ENCODE measurements around the gene GPR18.
"Not testable (repeated sequence)": the region's sequence is repeated elsewhere in the genome, so short reads cannot be mapped to it uniquely, and the experiment has no call there.

Gene GPR18

GRCh38 chr13:99218969-99219368, 39.2 kb downstream of the GPR18 start:
- Histone ChIP-seq H3K27me3 (ENCODE audit: control insufficient read depth in 1 of 2, insufficient read depth in 2 of 2, low read length in 2 of 2) (no peaks in the 10 kb centered on the region), H3K36me3 (ENCODE audit: control insufficient read depth in 2 of 2, insufficient read depth in 2 of 2, low read length in 2 of 2) (no peaks in the 10 kb centered on the region), H3K4me1 (ENCODE audit: control insufficient read depth, insufficient read depth, low read length) (peaks cover 15% of the 10 kb centered on the region), H3K4me3 (ENCODE audit: low read length in 2 of 2) (no peak overlapping the region), H3K9me3 (ENCODE audit: control insufficient read depth in 2 of 2, low read length in 2 of 2) (no peaks in the 10 kb centered on the region), H3K27ac (ENCODE audit: low read length) (no peak overlapping the region), H3K9ac (ENCODE audit: low read length in 2 of 2) (no peak overlapping the region)

- Histone ChIP-seq H3K9ac (ENCODE audit: low read length in 2 of 2) (no peak overlapping the region), H3K27me3 (ENCODE audit: control insufficient read depth in 1 of 2, insufficient read depth in 2 of 2, low read length in 2 of 2) (no peaks in the 10 kb centered on the region), H3K36me3 (ENCODE audit: control insufficient read depth in 2 of 2, insufficient read depth in 2 of 2, low read length in 2 of 2) (no peaks in the 10 kb centered on the region), H3K4me3 (ENCODE audit: low read length in 2 of 2) (no peak overlapping the region), H3K27ac (ENCODE audit: low read length) (no peak overlapping the region), H3K4me1 (ENCODE audit: control insufficient read depth, insufficient read depth, low read length) (peaks cover 15% of the 10 kb centered on the region), H3K9me3 (ENCODE audit: control insufficient read depth in 2 of 2, low read length in 2 of 2) (no peaks in the 10 kb centered on the region)
These were observed 39.6 kb downstream of the GPR18 start for GRCh38 chr13:99218545-99218944.

- no peaks in the 10 kb centered on the region for H3K27me3 ChIP-seq (ENCODE audit: control insufficient read depth in 1 of 2, insufficient read depth in 2 of 2, low read length in 2 of 2)
- no peak overlapping the region for H3K9ac ChIP-seq (ENCODE audit: low read length in 2 of 2)
- H3K4me3 ChIP-seq (ENCODE audit: low read length in 2 of 2) = no peak overlapping the region
- H3K4me1 ChIP-seq (ENCODE audit: control insufficient read depth, insufficient read depth, low read length) = peaks cover 15% of the 10 kb centered on the region
- H3K27ac ChIP-seq (ENCODE audit: low read length) = no peak overlapping the region
- no peaks in the 10 kb centered on the region for H3K36me3 ChIP-seq (ENCODE audit: control insufficient read depth in 2 of 2, insufficient read depth in 2 of 2, low read length in 2 of 2)
- H3K9me3 ChIP-seq (ENCODE audit: control insufficient read depth in 2 of 2, low read length in 2 of 2) = no peaks in the 10 kb centered on the region
These were observed 40.1 kb downstream of the GPR18 start for GRCh38 chr13:99218126-99218525.

GRCh38 chr13:99217461-99218110, 40.6 kb downstream of the GPR18 start:
- Histone ChIP-seq H3K9me3 (ENCODE audit: control insufficient read depth in 2 of 2, low read length in 2 of 2) (no peaks in the 10 kb centered on the region), H3K9ac (ENCODE audit: low read length in 2 of 2) (no peak overlapping the region), H3K4me3 (ENCODE audit: low read length in 2 of 2) (no peak overlapping the region), H3K27ac (ENCODE audit: low read length) (no peak overlapping the region), H3K27me3 (ENCODE audit: control insufficient read depth in 1 of 2, insufficient read depth in 2 of 2, low read length in 2 of 2) (no peaks in the 10 kb centered on the region), H3K36me3 (ENCODE audit: control insufficient read depth in 2 of 2, insufficient read depth in 2 of 2, low read length in 2 of 2) (no peaks in the 10 kb centered on the region), H3K4me1 (ENCODE audit: control insufficient read depth, insufficient read depth, low read length) (peaks cover 15% of the 10 kb centered on the region)

- Histone ChIP-seq H3K9me3 (ENCODE audit: control insufficient read depth in 2 of 2, low read length in 2 of 2) (no peaks in the 10 kb centered on the region), H3K4me1 (ENCODE audit: control insufficient read depth, insufficient read depth, low read length) (peaks cover 15% of the 10 kb centered on the region), H3K36me3 (ENCODE audit: control insufficient read depth in 2 of 2, insufficient read depth in 2 of 2, low read length in 2 of 2) (peaks cover 0 to 2% of the 10 kb centered on the region in 2 donors), H3K4me3 (ENCODE audit: low read length in 2 of 2) (no peak overlapping the region), H3K27me3 (ENCODE audit: control insufficient read depth in 1 of 2, insufficient read depth in 2 of 2, low read length in 2 of 2) (no peaks in the 10 kb centered on the region), H3K27ac (ENCODE audit: low read length) (no peak overlapping the region), H3K9ac (ENCODE audit: low read length in 2 of 2) (no peak overlapping the region)
These were observed 42.9 kb downstream of the GPR18 start for GRCh38 chr13:99215184-99215830.

GRCh38 chr13:99214731-99215130, 43.4 kb downstream of the GPR18 start:
- H3K4me1 ChIP-seq (ENCODE audit: control insufficient read depth, insufficient read depth, low read length) = peaks cover 15% of the 10 kb centered on the region
- no peaks in the 10 kb centered on the region for H3K9me3 ChIP-seq (ENCODE audit: control insufficient read depth in 2 of 2, low read length in 2 of 2)
- no peak overlapping the region for H3K9ac ChIP-seq (ENCODE audit: low read length in 2 of 2)
- H3K27me3 ChIP-seq (ENCODE audit: control insufficient read depth in 1 of 2, insufficient read depth in 2 of 2, low read length in 2 of 2) = no peaks in the 10 kb centered on the region
- no peak overlapping the region for H3K27ac ChIP-seq (ENCODE audit: low read length)
- H3K36me3 ChIP-seq (ENCODE audit: control insufficient read depth in 2 of 2, insufficient read depth in 2 of 2, low read length in 2 of 2) = peaks cover 0 to 2% of the 10 kb centered on the region in 2 donors
- no peak overlapping the region for H3K4me3 ChIP-seq (ENCODE audit: low read length in 2 of 2)

- Histone ChIP-seq H3K9ac (ENCODE audit: low read length in 2 of 2) (no peak overlapping the region), H3K36me3 (ENCODE audit: control insufficient read depth in 2 of 2, insufficient read depth in 2 of 2, low read length in 2 of 2) (peaks cover 0 to 2% of the 10 kb centered on the region in 2 donors), H3K27me3 (ENCODE audit: control insufficient read depth in 1 of 2, insufficient read depth in 2 of 2, low read length in 2 of 2) (no peaks in the 10 kb centered on the region), H3K27ac (ENCODE audit: low read length) (no peak overlapping the region), H3K4me1 (ENCODE audit: control insufficient read depth, insufficient read depth, low read length) (peaks cover 15% of the 10 kb centered on the region), H3K4me3 (ENCODE audit: low read length in 2 of 2) (no peak overlapping the region), H3K9me3 (ENCODE audit: control insufficient read depth in 2 of 2, low read length in 2 of 2) (no peaks in the 10 kb centered on the region)
These were observed 43.9 kb downstream of the GPR18 start for GRCh38 chr13:99214232-99214631.

- no peak overlapping the region for H3K4me3 ChIP-seq (ENCODE audit: low read length in 2 of 2)
- H3K9me3 ChIP-seq (ENCODE audit: control insufficient read depth in 2 of 2, low read length in 2 of 2) = no peaks in the 10 kb centered on the region
These were observed 46.7 kb downstream of the GPR18 start for GRCh38 chr13:99211421-99212035.

GRCh38 chr13:99210627-99211026, 47.6 kb downstream of the GPR18 start:
- not testable (repeated sequence) for H3K27me3 ChIP-seq (ENCODE audit: control insufficient read depth in 1 of 2, insufficient read depth in 2 of 2, low read length in 2 of 2); H3K27ac ChIP-seq (ENCODE audit: low read length); H3K4me3 ChIP-seq (ENCODE audit: low read length in 2 of 2); H3K4me1 ChIP-seq (ENCODE audit: control insufficient read depth, insufficient read depth, low read length); H3K9me3 ChIP-seq (ENCODE audit: control insufficient read depth in 2 of 2, low read length in 2 of 2); H3K9ac ChIP-seq (ENCODE audit: low read length in 2 of 2)
- peaks cover 4 to 11% of the 10 kb centered on the region in 2 donors for H3K36me3 ChIP-seq (ENCODE audit: control insufficient read depth in 2 of 2, insufficient read depth in 2 of 2, low read length in 2 of 2)

More at GRCh38 chr13:99211421-99212035, 46.7 kb downstream of the GPR18 start:
- no peak overlapping the region for H3K9ac ChIP-seq (ENCODE audit: low read length in 2 of 2)
- H3K4me1 ChIP-seq (ENCODE audit: control insufficient read depth, insufficient read depth, low read length) = peaks cover 5% of the 10 kb centered on the region
- peaks cover 3 to 4% of the 10 kb centered on the region in 2 donors for H3K36me3 ChIP-seq (ENCODE audit: control insufficient read depth in 2 of 2, insufficient read depth in 2 of 2, low read length in 2 of 2)
- H3K27ac ChIP-seq (ENCODE audit: low read length) = no peak overlapping the region
- H3K27me3 ChIP-seq (ENCODE audit: control insufficient read depth in 1 of 2, insufficient read depth in 2 of 2, low read length in 2 of 2) = no peaks in the 10 kb centered on the region

- H3K27ac ChIP-seq (ENCODE audit: low read length) = no peak overlapping the region
- no peak overlapping the region for H3K4me3 ChIP-seq (ENCODE audit: low read length in 2 of 2)
- H3K36me3 ChIP-seq (ENCODE audit: control insufficient read depth in 2 of 2, insufficient read depth in 2 of 2, low read length in 2 of 2) = peaks cover 4 to 11% of the 10 kb centered on the region in 2 donors
- H3K4me1 ChIP-seq (ENCODE audit: control insufficient read depth, insufficient read depth, low read length) = no peaks in the 10 kb centered on the region
- H3K9ac ChIP-seq (ENCODE audit: low read length in 2 of 2) = no peak overlapping the region
- no peaks in the 10 kb centered on the region for H3K9me3 ChIP-seq (ENCODE audit: control insufficient read depth in 2 of 2, low read length in 2 of 2)
- H3K27me3 ChIP-seq (ENCODE audit: control insufficient read depth in 1 of 2, insufficient read depth in 2 of 2, low read length in 2 of 2) = no peaks in the 10 kb centered on the region
These were observed 49.2 kb downstream of the GPR18 start for GRCh38 chr13:99208845-99209527.

Data from stomach smooth muscle (tissue), 2 donors.